HG03280 (cell line): Measurements from ENCODE around the gene DPYSL5.
"Not testable (repeated sequence)": the region's sequence is repeated elsewhere in the genome, so short reads cannot be mapped to it uniquely, and the experiment has no call there.

Source experiments
- ATAC-seq: cut with Tn5 transposase; IDR thresholded peaks from one replicate; pipeline ENCODE4 v1.9.1; 2021; ENCODE audit warnings: mild to moderate bottlenecking, moderate library complexity; ENCODE audit not compliant: unreplicated experiment

Gene DPYSL5, protein sequence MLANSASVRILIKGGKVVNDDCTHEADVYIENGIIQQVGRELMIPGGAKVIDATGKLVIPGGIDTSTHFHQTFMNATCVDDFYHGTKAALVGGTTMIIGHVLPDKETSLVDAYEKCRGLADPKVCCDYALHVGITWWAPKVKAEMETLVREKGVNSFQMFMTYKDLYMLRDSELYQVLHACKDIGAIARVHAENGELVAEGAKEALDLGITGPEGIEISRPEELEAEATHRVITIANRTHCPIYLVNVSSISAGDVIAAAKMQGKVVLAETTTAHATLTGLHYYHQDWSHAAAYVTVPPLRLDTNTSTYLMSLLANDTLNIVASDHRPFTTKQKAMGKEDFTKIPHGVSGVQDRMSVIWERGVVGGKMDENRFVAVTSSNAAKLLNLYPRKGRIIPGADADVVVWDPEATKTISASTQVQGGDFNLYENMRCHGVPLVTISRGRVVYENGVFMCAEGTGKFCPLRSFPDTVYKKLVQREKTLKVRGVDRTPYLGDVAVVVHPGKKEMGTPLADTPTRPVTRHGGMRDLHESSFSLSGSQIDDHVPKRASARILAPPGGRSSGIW

DNA sequence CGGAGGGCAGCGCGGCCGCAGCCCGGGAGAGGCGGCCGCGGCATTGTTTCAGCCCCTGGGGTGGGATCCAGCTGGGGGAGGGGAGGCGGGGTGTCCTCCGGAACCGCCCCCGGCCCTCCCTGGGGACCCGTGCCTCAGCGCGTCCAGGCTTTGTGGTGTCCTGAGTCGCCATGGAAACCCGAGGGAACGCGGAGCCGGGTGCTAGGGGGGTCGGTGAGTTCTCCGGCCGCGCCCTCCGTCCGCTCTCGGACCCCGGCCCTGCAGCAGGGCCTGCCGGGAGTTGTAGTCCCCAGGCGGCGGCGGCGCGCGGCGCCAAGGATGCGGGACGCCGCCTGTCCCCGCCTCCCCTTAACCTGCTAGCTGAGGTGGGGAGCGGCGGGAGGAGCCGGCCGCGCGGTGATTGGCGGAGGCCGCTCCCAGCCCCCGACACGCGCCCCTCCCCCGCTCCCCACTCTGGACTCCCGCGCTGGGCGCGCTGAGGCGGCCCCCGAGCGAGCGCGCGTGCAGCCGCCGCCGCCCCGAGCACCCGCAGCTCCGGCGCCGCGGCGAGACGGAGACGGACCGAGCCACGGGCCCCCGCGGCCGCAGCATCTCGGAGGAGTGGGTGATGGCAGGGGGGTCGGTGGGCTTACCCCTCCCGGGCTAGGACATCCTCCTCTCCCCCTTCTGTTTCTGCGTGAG, at the start of gene DPYSL5:
Gene DPYSL5, plus strand, starts transcription at position 478 of the 681 bp plus-strand sequence. CDS start 50,368 bp downstream, outside the sequence.
- ATAC-seq = no peak

DNA sequence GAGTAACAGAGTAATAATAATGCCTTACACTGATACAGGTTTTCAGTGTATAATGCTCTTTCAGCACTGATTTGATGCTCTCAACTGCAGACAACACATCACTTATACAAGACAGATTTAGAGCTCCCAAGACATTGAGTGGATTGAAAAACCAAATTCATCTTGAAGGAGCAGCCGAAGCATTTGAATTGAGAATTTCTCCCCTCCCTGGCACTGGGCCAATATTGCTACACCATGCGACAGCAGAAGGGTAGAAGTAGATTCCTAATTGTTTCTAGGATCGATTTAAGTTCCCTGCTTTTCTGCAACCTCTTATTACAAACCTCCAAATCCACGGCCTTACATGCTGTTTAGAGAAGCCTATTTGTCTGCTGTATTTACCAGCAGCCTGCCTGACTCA, 46.6 kb upstream of the DPYSL5 start:
- no peak for ATAC-seq

DNA sequence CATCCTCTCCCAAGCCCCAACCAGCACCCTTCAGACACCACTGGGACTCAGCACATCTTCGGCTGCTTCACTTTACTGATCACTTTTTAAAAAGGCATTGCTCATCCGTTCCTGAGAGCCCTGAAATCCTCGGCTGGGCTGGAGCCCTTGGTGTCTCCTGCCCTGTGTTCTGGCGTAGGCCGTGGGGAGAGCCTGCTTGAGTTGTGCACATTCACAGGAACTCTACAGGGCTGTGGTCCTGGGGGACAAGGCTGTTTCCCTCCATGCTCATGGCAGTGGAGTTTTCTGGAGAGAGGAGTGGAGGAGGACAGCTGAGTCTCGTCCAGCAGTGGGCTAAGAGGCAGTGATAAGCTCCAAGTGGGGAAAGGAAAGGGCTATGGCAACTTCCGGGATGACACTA, 46.1 kb upstream of the DPYSL5 start:
- ATAC-seq = no peak

DNA sequence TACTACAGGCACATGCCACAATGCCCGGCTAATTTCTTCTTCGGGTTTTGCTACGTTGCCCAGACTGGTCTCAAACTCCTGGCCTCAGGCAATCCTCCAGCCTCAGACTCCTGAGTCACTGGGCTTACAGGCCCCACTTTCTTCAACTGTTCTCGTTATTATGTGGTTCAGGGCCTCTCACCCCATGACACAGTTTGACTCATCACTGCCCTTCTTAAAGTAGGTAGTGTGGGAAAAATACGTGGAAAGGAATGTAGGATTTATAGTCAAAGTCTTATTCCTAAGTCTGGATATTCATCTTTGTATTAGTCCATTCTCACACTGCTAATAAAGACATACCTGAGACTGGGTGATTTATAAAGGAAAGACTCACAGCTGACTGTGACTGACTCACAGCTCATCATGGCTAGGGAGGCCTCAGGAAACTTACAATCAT, 42.7 kb upstream of the DPYSL5 start:
- no peak for ATAC-seq

DNA sequence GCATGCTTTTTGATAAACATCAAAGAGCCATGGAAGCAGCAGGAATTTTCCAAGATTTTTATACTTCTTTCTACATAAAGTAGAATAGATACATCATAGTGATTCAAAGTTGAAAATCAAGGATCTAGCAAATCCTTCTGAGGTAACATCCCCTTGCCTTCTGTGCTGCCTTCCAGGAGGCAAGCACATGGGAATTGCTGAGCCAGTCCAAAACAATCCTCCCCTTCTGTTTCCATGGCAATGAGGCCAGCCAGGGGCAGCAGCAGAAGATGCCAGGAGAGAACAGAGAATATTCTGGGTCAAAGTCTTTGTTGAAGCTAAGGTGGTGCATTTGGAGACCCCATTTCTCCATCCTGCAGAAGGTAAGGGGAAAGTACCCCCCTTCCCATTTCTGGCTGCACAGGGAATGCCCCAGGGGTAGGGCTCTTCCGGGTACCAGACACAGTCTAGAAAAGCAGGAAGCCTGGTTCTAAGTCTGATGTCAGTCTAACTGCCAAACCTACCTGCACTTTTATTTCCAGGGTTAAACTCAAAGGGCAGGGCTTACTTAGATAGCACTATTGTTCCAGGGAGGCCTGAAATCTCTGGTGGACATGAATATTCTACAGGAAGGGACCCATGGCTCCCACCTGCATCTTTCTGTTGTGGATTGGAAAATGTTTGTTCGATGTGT, 40.0 kb upstream of the DPYSL5 start:
- no peak for ATAC-seq

DNA sequence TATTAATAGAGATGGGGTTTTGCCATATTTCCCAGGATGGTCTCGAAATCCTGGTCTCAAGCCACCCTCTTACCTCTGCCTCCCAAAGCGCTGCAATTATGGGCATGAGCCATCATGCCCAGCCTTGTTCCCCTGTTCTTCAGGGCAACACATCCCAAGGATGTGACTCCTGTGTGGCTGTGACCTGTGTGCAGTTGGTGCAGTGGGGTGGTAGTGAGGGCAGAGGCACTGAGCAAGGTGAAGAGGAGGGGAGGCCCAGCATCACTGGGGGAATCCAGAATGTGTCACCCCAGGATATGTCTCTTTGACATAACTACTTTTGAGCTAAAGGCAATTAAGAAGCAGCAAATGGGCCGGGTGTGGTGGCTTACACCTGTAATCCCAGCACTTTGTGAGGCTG, 38.7 kb upstream of the DPYSL5 start:
- no peak for ATAC-seq

DNA sequence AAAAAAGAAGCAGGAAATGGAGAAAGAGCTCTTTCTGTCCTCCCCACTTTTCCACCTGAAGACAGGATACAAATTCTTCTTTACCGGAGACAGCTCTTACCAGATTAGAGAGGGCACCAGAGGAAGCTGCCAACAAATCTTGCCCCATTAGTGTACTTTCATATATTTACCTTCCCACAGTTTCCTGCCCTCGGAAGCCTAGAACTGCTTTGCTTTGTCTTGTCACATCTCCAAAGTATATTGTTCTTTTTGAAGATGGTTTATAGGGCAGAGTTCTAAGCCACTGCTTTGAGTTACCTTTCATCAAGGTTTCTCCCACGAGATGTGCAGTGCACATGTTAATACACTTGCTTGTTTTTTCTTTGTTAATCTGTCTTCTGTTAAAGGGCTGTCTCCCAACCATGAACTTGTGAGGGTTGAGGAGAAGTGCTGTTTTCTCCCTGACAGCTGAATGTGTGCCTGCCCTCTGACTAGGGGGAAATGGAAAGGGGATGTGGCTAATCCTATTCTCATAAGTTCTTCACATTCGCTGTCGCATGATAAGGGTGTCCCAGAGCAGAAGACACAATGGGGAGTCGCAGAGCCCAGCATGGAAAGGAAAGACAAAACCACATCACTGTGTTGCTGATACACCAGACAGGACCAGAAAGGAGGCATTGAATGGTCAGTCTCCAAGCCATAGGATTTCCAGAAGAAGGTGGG, 37.9 kb upstream of the DPYSL5 start:
- no peak for ATAC-seq

DNA sequence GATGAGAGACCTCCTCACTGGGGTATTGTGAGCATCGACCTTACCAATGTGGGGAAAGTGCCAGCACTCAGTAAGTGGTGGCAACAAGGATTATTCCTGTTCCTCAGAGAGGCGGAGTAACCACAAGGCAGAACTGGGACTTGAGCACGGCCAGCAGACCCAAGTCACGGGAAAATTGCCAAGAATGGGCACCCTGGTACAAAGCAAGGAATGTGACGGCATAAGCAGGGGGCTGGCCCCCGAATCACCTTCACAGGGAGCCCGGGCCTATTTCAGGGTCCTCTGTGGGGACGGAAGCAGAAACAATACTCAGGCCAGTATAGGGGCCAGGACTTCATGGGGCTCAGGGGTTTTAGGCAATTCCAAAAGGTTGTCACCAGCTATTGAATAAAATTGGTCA, 36.7 kb upstream of the DPYSL5 start:
- ATAC-seq = no peak

DNA sequence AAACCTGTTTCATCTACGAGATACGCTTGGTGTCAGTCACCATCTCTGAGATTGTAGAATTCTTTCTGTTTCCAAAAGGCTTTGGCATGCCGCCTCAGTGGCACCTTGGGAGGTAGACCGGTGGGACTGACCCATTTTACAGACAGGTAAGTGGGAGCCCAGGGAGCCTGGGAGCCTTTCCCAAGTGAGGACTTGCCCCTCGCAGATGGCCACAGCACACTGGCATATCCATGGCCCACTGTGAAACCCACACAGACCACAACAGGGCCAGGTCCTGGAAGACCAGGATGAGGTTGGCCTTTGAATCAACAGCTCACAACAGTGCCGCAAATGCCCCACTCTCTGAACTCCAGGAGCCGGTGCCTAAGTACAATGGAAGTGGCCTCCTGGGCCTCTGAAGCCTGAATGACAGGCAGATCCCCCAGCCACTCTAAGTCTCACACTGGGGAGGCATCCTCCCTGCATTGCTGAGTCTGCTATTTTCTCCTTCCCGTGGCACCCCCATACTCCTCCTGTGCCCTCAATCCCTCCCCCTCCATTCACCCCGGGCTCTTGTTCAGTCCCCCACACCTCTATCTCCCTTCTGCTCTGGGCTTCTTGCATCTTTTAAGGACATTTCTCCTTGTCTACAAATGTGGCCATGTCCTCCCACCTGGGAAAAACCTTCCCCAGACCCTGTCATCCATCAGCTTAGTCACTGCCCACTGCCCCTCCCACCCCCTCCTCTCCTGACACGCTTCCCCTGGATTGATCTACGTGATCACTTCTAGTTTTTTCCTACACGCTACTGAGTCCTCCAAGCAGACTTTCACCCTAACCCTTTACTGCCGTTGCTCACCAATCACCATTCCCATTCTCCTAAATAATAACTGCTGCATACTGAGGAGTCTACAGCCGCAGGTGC, 35.9 kb upstream of the DPYSL5 start:
- no peak for ATAC-seq

DNA sequence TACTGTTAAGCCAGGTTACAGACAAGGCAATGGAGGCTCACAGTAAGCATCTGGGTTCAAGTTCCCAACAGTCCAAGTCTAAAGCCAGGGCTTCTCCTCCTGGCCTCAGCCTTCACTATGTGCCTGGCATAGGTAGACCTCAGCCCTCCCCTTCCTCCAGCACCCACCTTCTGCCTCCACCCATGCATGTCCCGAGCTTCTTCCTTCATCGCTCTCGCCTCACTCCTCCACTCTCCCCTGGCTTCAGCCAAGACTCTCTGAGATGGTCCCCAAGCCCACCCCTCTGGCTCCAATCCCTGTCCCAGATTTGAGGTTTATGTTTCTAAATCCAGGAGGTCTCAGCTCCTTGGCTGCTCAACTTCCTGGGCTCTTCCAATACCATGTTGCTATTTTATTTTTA, 35.2 kb upstream of the DPYSL5 start:
- ATAC-seq = no peak

DNA sequence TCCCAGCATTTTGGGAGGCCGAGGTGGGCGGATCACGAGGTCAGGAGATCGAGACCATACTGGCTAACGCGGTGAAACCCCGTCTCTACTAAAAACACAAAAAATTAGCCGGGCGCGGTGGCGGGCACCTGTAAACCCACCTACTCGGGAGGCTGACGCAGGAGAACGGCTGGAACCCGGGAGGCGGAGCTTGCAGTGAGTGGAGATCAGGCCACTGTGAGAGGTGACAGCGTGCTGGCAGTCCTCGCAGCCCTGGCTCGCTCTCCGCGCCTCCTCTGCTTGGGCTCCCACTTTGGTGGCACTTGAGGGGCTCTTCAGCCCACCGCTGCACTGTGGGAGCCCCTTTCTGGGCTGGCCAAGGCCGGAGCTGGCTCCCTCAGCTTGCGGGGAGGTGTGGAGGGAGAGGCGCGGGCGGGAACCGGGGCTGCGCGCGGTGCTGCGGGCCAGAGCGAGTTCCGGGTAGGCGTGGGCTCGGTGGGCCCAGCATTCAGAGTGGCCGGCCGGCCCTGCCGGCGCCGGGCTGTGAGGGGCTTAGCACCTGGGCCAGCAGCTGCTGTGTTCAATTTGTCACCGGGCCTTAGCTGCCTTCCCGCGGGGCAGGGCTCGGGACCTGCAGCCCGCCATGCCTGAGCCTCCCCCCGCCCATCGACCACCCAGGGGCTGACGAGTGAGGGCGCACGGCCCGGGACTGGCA, 33.7 kb upstream of the DPYSL5 start:
- ATAC-seq = not testable (repeated sequence)

DNA sequence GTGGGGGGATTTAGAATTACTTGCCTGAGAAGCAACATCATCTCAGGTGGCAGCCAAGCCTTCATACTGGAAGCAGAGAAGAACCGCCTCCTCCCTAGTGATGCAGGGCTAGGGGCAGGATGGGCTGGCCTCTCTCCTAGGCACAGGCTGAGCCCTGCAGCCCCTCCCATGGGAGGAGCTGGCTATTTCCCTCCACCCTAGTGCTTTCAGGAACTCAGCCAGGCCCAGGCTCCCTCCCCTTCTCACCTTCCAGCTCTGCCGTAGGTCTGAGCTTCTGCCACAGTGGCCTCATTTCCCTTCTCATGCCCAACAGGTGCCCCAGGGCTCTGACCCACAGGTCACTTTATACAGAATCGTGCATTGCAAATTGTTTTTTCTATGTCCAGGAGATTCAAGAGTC, 31.0 kb upstream of the DPYSL5 start:
- ATAC-seq = no peak

DNA sequence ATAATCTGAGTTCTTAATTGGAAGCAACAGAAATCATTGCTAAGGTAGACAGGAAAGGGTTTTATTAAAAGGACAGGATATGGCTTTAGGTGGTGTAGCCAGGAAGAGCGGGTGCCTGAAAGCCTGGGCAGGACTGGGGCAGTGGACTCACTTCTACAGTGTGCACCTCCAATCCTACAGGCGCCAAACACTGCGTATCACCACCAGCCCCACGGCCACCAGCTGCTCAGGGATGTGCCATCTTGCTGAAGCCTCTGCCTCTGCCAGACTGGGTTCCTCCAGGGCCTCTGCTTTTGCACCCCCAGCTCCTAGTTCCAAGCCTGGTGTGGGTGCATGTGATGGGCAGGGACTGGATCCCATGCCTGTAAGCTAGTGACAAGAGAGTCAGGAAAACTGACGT, 29.7 kb upstream of the DPYSL5 start:
- ATAC-seq = no peak

DNA sequence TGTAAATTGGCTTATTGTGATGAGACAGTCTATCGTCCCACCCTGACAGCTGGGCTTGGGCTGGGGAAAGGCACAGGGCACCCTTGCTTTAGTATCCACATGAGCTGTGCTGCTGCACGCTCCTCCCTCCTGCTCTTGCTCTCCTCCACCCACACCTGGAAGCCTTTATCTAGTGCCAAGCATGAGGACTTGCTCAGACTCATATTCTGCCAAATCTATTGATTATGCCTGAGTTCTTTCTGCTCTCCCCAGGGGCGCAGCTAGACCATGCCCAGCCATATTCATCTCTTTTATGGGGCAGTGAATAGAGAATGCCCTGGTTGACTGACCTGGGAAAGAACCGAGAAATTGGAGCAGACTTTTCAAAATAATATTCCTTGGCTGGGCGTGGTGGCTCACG, 29.0 kb upstream of the DPYSL5 start:
- ATAC-seq = no peak

DNA sequence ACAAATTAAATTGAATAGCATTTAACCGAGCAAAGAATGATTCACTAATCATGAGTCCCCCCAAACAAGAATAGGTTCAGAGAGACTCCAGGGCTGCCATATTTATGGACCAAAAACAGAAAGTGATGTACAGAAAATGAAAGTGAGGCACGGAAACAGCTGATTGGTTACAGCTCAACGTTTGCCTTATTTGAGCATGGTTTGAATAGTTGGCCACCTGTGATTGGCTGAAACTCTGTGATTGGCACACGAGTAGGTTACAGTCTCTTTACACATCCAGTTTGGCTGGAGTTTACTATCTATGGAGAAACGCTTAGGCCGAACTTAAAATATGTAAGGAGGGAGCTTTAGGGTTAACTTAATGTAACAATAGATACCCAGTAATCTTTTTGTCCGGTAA, 27.0 kb upstream of the DPYSL5 start:
- no peak for ATAC-seq

DNA sequence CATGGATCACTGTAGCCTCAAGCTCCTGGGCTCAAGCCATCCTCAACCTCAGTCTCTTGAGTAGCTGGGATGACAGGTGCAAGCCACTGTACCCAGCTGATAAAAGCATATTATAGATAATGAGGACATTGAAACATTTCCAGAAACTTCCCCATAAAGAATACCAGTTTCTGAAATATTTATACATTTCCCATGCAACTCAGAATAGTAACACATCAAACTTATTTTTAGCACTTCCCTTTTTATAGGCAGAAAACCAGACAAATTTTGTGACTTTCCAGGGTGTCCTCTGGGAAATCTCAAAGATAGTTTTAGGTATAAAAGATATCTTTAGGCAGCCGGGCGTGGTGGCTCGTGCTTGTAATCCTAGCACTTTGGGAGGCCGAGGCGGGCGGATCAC, 25.1 kb upstream of the DPYSL5 start:
- no peak for ATAC-seq

DNA sequence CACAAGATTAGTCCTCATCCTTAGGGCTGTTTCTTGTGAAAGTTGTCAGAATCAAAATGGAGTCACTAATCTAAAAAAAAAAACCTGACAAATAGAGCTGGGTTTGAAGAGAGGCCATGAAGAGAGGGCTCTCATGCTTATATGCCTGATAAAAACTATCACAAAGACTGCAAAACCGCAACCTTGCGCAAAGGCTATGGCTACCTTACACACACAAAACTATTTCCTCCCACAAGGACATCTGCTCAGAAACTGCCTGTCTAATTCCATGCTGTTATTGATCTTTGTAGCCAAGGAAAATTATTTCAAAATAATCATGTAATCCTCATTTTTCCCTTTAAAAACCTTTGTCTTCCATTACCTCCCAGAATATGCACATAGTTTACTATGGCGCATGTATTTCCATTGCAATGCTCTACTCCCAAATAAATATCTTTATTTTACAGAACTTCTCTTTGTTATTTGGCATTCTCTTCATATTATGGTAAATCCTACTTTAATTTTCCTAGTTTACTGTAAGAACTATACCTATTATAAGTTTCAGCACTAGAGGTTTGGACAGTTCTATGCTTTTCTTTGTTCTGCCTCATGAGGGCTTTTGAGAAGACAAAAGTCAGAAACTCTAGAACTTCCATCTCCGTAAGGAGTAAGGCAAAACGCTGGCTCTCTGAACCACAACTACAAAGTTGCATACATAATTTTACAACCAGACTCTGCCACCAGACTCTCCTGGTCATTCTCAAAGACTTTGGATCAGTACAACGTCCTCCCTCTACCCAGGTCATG, 9.6 kb upstream of the DPYSL5 start:
- no peak for ATAC-seq

DNA sequence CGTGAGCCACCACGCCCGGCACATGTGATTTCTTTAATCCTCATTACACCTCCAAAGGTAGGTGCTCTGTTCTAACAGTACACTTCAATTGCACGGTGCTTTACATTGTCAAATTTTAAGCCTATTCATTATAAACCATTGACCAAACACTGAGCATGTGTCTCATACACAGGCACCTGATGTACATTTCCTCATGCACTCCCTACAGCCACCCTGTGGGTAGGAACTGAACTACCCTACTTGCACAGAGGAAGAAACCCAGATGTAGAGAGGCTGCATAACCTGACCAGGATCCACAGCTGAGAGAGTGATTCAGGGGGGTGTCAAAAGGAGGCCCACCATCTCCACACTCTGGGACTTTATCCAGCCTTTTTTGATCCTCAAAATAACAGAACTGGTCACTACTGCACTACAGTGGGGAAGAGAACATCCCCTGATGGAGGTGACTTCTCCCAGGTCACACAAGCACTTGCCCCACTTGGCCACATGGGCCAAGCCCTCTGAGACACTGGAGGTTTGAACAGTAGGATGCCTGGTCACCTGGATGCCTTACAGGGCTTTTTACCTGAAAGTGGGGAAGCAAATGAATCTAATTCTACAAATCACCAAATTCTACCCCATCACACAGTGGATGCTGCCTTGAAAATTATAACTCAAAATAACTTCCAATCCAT, 6.9 kb upstream of the DPYSL5 start:
- no peak for ATAC-seq
